Sigmoid colon (tissue), 7 donors: ENCODE measurements around the gene ASXL1. TPM values are rescaled to one million over a fixed set of nuclear protein-coding genes. Genes with fewer than 3 reads are reported as not detected.

ENCODE experiments used
- DNase-seq: peaks from one replicate; pipeline ENCODE4 v3.0.0-alpha.2; 2019
- H3K27ac ChIP-seq, 4 donors: fragments of 200-600 bp; sonication (generic); one replicate each; pipeline ENCODE4 v1.5.1; 2016 to 2019; ENCODE audit warnings: mild to moderate bottlenecking in 1 of 4
- H3K27me3 ChIP-seq, 3 donors: fragments of 200-600 bp; sonication (generic); one replicate each; pipeline ENCODE4 v1.5.1; 2019; ENCODE audit warnings: mild to moderate bottlenecking in 1 of 3
- H3K36me3 ChIP-seq, 4 donors: fragments of 200-600 bp; sonication (generic); one replicate each; pipeline ENCODE4 v1.5.1; 2016 to 2019
- H3K4me1 ChIP-seq, 4 donors: fragments of 200-600 bp; sonication (generic); one replicate each; pipeline ENCODE4 v1.5.1; 2017 to 2019
- H3K4me3 ChIP-seq, 4 donors: fragments of 200-600 bp; sonication (generic); one replicate each; pipeline ENCODE4 v1.5.1; 2017 to 2019; ENCODE audit warnings: mild to moderate bottlenecking in 2 of 4, moderate library complexity in 1 of 4
- H3K9me3 ChIP-seq, 4 donors: fragments of 200-600 bp in 3 of 4; sonication (generic) in 3 of 4; one replicate each; pipeline versions ENCODE4 v1.5.1 to v1.6.1; 2013 to 2019
- CTCF ChIP-seq, 4 experiments: fragments of 450-650 bp in 3 of 4; fragments of 200-600 bp in 1 of 4; IDR thresholded peaks; one replicate each; pipeline ENCODE4 v1.5.1; 2016 to 2019; ENCODE audit warnings: antibody characterized with exemption in 4 of 4, mild to moderate bottlenecking in 3 of 4, moderate library complexity in 2 of 4
- EP300 ChIP-seq, 4 donors: sonication (generic); formaldehyde crosslinking; IDR thresholded peaks; one replicate each; pipeline ENCODE4 v1.6.1; 2017; ENCODE audit warnings: antibody characterized with exemption in 4 of 4
- POLR2A ChIP-seq, 2 donors: fragments of 450-650 bp; IDR thresholded peaks; one replicate each; pipeline ENCODE4 v1.6.1; 2016; ENCODE audit warnings: antibody characterized with exemption in 2 of 2, mild to moderate bottlenecking in 2 of 2, moderate library complexity in 2 of 2
- POLR2AphosphoS5 ChIP-seq, 4 donors: sonication (generic); formaldehyde crosslinking; IDR thresholded peaks; one replicate each; pipeline ENCODE4 v1.6.1; 2017; ENCODE audit warnings: antibody characterized with exemption in 4 of 4
- WGBS, 2 donors: extraction: QIAGEN DNeasy Blood & Tissue Kit; methylation state at CpG; one replicate each; pipeline ENCODE4 v1.1.7; 2013; 5-methylcytosine and 5-hydroxymethylcytosine counted together
- intact Hi-C: fragments of 100-400 bp; cut with DNase I; formaldehyde crosslinking; loops from one replicate; pipeline ENCODE4 v1.15.1; 2023
- polyA plus RNA-seq, 3 donors: library from polyadenylated mRNA; stranded (reverse); fragments of 200-250 nt; gene quantifications; one replicate each; pipeline ENCODE4 v1.2.3, GENCODE V29; 2013
- total RNA-seq, 4 donors: library from RNA; depleted of rRNA; stranded (reverse); fragments of >200 nt; gene quantifications; one replicate each; pipeline ENCODE4 v1.1.0, GENCODE V29; 2016
- donor health status: healthy with polysubstance abuse.
- donor health status: Bipolar disorder and iron deficiency.
- donor health status: healthy.

ASXL1 gene
- total and polyA plus RNA-seq, 7 donors = 6.0 to 102 (median 46.7) TPM

DNA sequence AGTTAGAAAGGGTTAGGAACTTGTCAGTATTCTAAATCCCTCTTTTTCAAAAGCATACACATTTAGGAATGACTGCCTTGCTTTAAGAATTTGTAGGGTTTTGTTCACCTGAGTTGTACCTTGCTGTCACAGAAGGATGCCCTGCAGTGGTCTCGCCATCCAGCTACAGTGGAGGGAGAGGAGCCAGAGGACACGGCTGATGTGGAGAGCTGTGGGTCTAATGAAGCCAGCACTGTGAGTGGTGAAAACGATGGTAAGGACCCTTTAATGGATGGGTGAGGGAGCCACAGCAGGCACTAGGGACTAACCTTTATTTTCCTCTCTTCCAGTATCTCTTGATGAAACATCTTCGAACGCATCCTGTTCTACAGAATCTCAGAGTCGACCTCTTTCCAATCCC lies 69.9 kb downstream of the ASXL1 start:
- Histone ChIP-seq H3K36me3 (peaks cover 16 to 53% (median 40%) of the 10 kb centered on the region in 4 donors), H3K4me3 (no peak overlapping the region), H3K27ac (no peak overlapping the region), H3K9me3 (no peaks in the 10 kb centered on the region), H3K27me3 (no peaks in the 10 kb centered on the region), H3K4me1 (no peaks in the 10 kb centered on the region)
- intact Hi-C loops = no loop called here
- no peak for TF ChIP-seq POLR2A (IDR thresholded peaks at IDR 0.05)
- TF ChIP-seq EP300 (IDR thresholded peaks at IDR 0.05) = no peak
- no peak for TF ChIP-seq POLR2AphosphoS5 (IDR thresholded peaks at IDR 0.05)
- TF ChIP-seq CTCF (IDR thresholded peaks at IDR 0.05) = no peak
- DNase-seq = no peak
- 92 to 97% methylated on average over 6 of the region's 6 CpGs for WGBS, 2 donors

GRCh38 chr20:32429343-32429742 lies 71.2 kb downstream of the ASXL1 start:
- no peak overlapping the region for H3K27ac ChIP-seq
- DNase-seq = no peak
- peaks cover 24 to 66% (median 52%) of the 10 kb centered on the region in 4 donors for H3K36me3 ChIP-seq
- H3K9me3 ChIP-seq = no peaks in the 10 kb centered on the region
- H3K4me1 ChIP-seq = no peaks in the 10 kb centered on the region
- TF ChIP-seq CTCF (IDR thresholded peaks at IDR 0.05) (no peak), POLR2AphosphoS5 (IDR thresholded peaks at IDR 0.05) (no peak), EP300 (IDR thresholded peaks at IDR 0.05) (no peak), POLR2A (IDR thresholded peaks at IDR 0.05) (no peak)
- no peak overlapping the region for H3K4me3 ChIP-seq
- WGBS, 2 donors = 93% methylated on average over 7 of the region's 7 CpGs
- intact Hi-C loops = no loop called here
- no peaks in the 10 kb centered on the region for H3K27me3 ChIP-seq

- H3K4me1 ChIP-seq = no peaks in the 10 kb centered on the region
- H3K36me3 ChIP-seq = peaks cover 24 to 71% (median 57%) of the 10 kb centered on the region in 4 donors
- no peaks in the 10 kb centered on the region for H3K9me3 ChIP-seq
- TF ChIP-seq POLR2AphosphoS5 (IDR thresholded peaks at IDR 0.05) = no peak
- no peak for TF ChIP-seq EP300 (IDR thresholded peaks at IDR 0.05)
- no peak for TF ChIP-seq CTCF (IDR thresholded peaks at IDR 0.05)
- TF ChIP-seq POLR2A (IDR thresholded peaks at IDR 0.05) = no peak
- 93 to 94% methylated on average over 16 of the region's 16 CpGs for WGBS, 2 donors
- no peak overlapping the region for H3K4me3 ChIP-seq
- H3K27ac ChIP-seq = no peak overlapping the region
- intact Hi-C loops = no loop called here
- no peak for DNase-seq
- no peaks in the 10 kb centered on the region for H3K27me3 ChIP-seq
These were observed 71.7 kb downstream of the ASXL1 start for GRCh38 chr20:32429745-32430360.

DNA sequence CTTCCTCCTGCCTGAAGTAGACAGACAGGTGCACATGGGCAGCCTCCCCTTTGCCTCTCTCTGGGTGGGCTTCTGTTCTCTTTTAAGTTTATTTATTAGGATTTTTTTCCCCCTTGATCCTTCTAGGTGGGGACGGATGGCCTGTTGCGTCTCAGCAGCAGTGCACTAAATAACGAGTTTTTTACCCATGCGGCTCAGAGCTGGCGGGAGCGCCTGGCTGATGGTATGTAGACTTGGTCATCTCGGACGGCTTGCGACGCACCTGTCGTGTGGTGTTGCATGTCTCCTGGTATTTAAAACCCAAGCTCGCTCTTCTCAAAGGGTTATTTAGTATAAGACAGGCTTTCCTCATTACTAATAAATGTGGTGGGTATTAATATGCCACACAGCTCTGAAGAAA lies 73.3 kb downstream of the ASXL1 start:
- Histone ChIP-seq H3K27ac (no peak overlapping the region), H3K27me3 (no peaks in the 10 kb centered on the region), H3K9me3 (no peaks in the 10 kb centered on the region), H3K36me3 (peaks cover 37 to 87% (median 74%) of the 10 kb centered on the region in 4 donors), H3K4me1 (no peaks in the 10 kb centered on the region), H3K4me3 (no peak overlapping the region)
- TF ChIP-seq EP300 (IDR thresholded peaks at IDR 0.05) (no peak), CTCF (IDR thresholded peaks at IDR 0.05) (no peak), POLR2AphosphoS5 (IDR thresholded peaks at IDR 0.05) (no peak), POLR2A (IDR thresholded peaks at IDR 0.05) (no peak)
- WGBS, 2 donors = 97 to 98% methylated on average over 12 of the region's 12 CpGs
- no peak for DNase-seq
- intact Hi-C loops = no loop called here

DNA sequence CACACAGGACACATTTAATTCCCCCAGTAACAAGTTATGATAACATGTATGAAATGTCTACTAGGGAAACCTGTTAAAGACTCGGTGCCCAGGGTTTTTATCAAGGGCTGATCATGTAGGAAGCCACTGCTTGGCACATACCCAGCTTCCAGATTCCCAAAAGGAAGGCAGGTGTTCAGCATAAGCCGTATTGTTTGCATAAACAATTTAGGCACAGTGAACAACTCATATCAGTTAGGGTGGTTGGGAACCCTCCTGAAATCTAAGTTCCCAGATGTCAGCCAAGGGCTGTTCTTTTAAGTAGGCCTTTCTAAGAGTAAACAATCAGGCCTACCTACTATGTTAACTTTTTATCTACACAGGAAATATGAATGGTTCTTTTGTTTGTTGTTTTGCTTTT lies 74.1 kb downstream of the ASXL1 start:
- Histone ChIP-seq H3K36me3 (peaks cover 43 to 96% (median 82%) of the 10 kb centered on the region in 4 donors), H3K27me3 (no peaks in the 10 kb centered on the region), H3K27ac (no peak overlapping the region), H3K4me1 (no peaks in the 10 kb centered on the region), H3K4me3 (no peak overlapping the region), H3K9me3 (no peaks in the 10 kb centered on the region)
- WGBS, 2 donors = 12 to 63% methylated on average over 2 of the region's 2 CpGs
- TF ChIP-seq EP300 (IDR thresholded peaks at IDR 0.05) = no peak
- no peak for TF ChIP-seq CTCF (IDR thresholded peaks at IDR 0.05)
- no peak for TF ChIP-seq POLR2AphosphoS5 (IDR thresholded peaks at IDR 0.05)
- no peak for TF ChIP-seq POLR2A (IDR thresholded peaks at IDR 0.05)
- DNase-seq = no peak
- intact Hi-C loops = no loop called here
